Stimulated activated CD8-positive, alpha-beta memory T cell treated with anti-CD3 and anti-CD28 coated beads, Interleukin-7, amount 100 ng/mL, for 4 hours (primary cell): ENCODE results near the gene GPX2.
"Not testable (repeated sequence)": the region's sequence is repeated elsewhere in the genome, so short reads cannot be mapped to it uniquely, and the experiment has no call there.

Source experiments
- DNase-seq, 2 donors: peaks; one replicate each; pipeline ENCODE4 v3.0.0-alpha.2; 2020; ENCODE audit warnings: low read depth in 2 of 2

Gene GPX2

DNA sequence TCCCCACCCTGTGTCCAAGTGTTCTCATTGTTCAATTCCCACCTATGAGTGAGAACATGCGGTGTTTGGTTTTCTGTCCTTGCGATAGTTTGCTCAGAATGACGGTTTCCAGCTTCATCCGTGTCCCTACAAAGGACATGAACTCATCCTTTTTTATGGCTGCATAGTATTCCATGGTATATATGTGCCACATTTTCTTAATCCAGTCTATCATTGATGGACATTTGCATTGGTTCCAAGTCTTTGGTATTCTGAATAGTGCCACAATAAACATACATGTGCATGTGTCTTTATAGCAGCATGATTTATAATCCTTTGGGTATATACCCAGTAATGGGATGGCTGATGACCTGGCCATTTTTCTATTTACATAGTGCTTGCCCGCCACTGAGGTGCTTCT, 29.1 kb downstream of the GPX2 start:
- DNase-seq = not testable (repeated sequence)

DNA sequence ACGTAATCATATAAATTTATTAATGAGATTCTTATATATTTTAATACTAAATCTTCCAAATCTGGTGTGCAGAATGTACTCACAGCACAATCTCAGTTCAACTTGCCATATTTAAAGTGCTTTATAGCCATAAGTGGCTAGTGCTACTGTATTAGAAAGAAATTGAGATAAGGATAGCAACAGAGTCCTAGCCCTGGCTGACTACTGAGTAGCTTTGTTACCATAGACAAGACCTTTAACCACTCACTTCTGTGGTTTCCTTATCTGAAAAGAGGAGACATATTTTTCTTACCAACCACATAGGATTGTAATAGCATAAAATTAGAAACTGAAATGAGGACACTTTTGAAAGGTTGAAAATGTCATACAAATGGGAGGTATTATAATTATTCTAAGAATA, 30.3 kb downstream of the GPX2 start:
- no peak for DNase-seq

- no peak for DNase-seq
Observed at GRCh38 chr14:64910847-64911495, 31.6 kb downstream of the GPX2 start.

DNA sequence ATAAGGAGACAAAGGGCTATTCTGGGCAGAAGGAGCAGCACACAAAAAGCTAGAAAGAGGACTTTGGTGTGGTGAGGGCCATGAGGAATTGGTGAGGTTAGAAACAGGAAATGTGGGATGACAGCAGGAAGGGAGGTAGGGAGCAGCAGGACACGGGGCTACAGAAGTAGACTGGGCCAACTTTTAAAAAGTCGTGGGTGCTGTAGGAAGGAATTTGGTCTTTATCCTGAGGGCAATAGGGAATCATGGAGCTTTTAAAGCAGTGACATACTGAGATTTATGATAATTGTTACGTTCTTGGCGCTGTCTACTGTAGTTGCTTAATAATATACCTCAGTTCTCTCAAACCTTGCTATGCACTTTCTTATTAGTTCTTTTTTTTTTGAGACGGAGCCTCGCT, 36.5 kb downstream of the GPX2 start:
- no peak for DNase-seq

- DNase-seq = no peak
Observed at GRCh38 chr14:64899958-64900357, 42.6 kb downstream of the GPX2 start.

GRCh38 chr14:64891839-64892375, 50.6 kb downstream of the GPX2 start:
- no peak for DNase-seq

GRCh38 chr14:64891173-64891838, 51.2 kb downstream of the GPX2 start:
- no peak for DNase-seq

- no peak for DNase-seq
Observed at GRCh38 chr14:64889352-64889751, 53.2 kb downstream of the GPX2 start.
